ENCODE results near the gene SLC9A7. TPM values are rescaled to one million over a fixed set of nuclear protein-coding genes. Genes with fewer than 3 reads are reported as not detected.

Gene SLC9A7
- total RNA-seq, 1 donor from 2014 or later, result 1.9 TPM

DNA sequence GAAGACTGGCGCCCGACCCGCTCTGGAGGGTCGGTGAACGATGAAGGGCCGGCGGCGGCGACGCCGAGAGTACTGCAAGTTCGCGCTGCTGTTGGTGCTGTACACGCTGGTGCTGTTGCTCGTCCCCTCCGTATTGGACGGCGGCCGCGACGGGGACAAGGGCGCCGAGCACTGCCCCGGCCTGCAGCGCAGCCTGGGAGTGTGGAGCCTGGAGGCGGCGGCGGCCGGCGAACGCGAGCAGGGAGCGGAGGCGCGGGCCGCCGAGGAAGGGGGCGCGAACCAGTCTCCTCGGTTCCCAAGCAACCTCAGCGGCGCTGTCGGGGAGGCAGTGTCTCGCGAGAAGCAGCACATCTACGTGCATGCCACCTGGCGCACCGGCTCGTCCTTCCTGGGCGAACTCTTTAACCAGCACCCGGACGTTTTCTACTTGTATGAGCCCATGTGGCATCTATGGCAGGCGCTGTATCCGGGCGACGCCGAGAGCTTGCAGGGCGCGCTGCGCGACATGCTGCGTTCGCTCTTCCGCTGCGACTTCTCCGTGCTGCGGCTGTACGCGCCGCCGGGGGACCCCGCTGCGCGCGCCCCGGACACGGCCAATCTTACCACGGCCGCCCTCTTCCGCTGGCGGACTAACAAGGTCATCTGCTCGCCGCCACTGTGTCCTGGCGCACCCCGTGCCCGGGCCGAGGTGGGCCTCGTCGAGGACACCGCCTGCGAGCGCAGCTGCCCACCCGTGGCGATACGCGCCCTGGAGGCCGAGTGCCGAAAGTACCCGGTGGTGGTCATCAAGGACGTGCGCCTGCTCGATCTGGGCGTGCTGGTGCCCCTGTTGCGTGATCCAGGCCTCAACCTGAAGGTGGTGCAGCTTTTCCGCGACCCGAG is 184.8 kb downstream of the SLC9A7 start:
- peaks cover 32% of the 10 kb centered on the region for H3K4me1 ChIP-seq
- H3K27ac ChIP-seq (replicated peaks), result peak overlapping the region; percentile 93
- TF ChIP-seq, protein P1, sequence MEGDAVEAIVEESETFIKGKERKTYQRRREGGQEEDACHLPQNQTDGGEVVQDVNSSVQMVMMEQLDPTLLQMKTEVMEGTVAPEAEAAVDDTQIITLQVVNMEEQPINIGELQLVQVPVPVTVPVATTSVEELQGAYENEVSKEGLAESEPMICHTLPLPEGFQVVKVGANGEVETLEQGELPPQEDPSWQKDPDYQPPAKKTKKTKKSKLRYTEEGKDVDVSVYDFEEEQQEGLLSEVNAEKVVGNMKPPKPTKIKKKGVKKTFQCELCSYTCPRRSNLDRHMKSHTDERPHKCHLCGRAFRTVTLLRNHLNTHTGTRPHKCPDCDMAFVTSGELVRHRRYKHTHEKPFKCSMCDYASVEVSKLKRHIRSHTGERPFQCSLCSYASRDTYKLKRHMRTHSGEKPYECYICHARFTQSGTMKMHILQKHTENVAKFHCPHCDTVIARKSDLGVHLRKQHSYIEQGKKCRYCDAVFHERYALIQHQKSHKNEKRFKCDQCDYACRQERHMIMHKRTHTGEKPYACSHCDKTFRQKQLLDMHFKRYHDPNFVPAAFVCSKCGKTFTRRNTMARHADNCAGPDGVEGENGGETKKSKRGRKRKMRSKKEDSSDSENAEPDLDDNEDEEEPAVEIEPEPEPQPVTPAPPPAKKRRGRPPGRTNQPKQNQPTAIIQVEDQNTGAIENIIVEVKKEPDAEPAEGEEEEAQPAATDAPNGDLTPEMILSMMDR (IDR thresholded peaks at IDR 0.05; ENCODE audit: borderline replicate concordance), result no peak
- no peaks in the 10 kb centered on the region for H3K36me3 ChIP-seq
- intact Hi-C loops (cut with micrococcal nuclease), result loop anchor here (10.0 kb wide), 1 partner anchor 71 kb away; no protein-coding TSS in a partner anchor
- H3K4me3 ChIP-seq, result peak overlapping the region; percentile 82
- H3K9me3 ChIP-seq (replicated peaks), result no peaks in the 10 kb centered on the region
- no peaks in the 10 kb centered on the region for H3K27me3 ChIP-seq (ENCODE audit: low read depth)
- peak; percentile 44 for DNase-seq

- no peaks in the 10 kb centered on the region for H3K27me3 ChIP-seq (ENCODE audit: low read depth)
- H3K4me3 ChIP-seq, result peak within 1 kb of the TSS; percentile 82
- H3K36me3 ChIP-seq, result no peaks in the 10 kb centered on the region
- TF ChIP-seq, protein P1 (IDR thresholded peaks at IDR 0.05; ENCODE audit: borderline replicate concordance), result peak; percentile 41
- peak within 1 kb of the TSS; percentile 93 for H3K27ac ChIP-seq (replicated peaks)
- DNase-seq, result peak; percentile 81
- peaks cover 25% of the 10 kb centered on the region for H3K4me1 ChIP-seq
- H3K9me3 ChIP-seq (replicated peaks), result no peaks in the 10 kb centered on the region
- intact Hi-C loops (cut with micrococcal nuclease), result loop anchor here (10.0 kb wide), 1 partner anchor 71 kb away; no protein-coding TSS in a partner anchor
Measured at GRCh38 chrX:46573331-46573891, 185.5 kb downstream of the SLC9A7 start, which contains the start of gene CHST7. Gene CHST7, plus strand, starts transcription at chrX:46573765. Its CDS starts 167 bp downstream, at chrX:46573932.

DNA sequence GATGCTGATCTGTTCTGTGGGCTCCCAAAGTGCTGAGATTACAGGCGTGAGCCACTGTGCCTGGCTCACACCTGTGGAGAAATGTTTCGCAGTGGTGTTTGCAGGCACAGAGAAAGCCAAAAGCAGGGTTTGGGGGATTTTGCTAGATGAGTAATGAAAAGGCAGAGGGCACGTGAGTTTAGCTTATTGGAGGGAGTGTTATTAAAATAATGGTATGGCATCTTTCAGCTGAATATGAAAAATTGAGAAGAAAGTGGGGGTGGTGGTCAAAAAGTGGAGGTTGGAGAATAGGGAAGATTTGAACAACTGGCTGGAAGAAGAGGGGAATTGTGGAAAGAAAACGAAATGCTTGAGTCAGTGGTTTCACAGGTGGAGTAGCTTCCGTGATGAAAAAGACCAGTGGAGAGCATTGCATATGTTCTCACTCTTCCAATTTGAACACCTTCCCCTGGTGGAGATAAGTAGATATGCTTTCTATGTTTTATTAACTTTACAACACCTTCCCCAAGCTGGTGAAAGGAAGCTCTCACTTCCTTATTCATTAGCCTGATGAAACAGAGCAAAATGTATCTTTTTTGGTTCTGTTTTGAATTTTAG is 186.5 kb downstream of the SLC9A7 start:
- no peaks in the 10 kb centered on the region for H3K9me3 ChIP-seq (replicated peaks)
- no peak overlapping the region for H3K4me3 ChIP-seq
- H3K27me3 ChIP-seq (ENCODE audit: low read depth), result no peaks in the 10 kb centered on the region
- H3K4me1 ChIP-seq, result peaks cover 15% of the 10 kb centered on the region
- DNase-seq, result no peak
- H3K36me3 ChIP-seq, result no peaks in the 10 kb centered on the region
- intact Hi-C loops (cut with micrococcal nuclease), result loop anchor here (10.0 kb wide), 1 partner anchor 72 kb away; no protein-coding TSS in a partner anchor
- TF ChIP-seq, protein P1 (IDR thresholded peaks at IDR 0.05; ENCODE audit: borderline replicate concordance), result no peak
- H3K27ac ChIP-seq (replicated peaks), result peak overlapping the region; percentile 93

DNA sequence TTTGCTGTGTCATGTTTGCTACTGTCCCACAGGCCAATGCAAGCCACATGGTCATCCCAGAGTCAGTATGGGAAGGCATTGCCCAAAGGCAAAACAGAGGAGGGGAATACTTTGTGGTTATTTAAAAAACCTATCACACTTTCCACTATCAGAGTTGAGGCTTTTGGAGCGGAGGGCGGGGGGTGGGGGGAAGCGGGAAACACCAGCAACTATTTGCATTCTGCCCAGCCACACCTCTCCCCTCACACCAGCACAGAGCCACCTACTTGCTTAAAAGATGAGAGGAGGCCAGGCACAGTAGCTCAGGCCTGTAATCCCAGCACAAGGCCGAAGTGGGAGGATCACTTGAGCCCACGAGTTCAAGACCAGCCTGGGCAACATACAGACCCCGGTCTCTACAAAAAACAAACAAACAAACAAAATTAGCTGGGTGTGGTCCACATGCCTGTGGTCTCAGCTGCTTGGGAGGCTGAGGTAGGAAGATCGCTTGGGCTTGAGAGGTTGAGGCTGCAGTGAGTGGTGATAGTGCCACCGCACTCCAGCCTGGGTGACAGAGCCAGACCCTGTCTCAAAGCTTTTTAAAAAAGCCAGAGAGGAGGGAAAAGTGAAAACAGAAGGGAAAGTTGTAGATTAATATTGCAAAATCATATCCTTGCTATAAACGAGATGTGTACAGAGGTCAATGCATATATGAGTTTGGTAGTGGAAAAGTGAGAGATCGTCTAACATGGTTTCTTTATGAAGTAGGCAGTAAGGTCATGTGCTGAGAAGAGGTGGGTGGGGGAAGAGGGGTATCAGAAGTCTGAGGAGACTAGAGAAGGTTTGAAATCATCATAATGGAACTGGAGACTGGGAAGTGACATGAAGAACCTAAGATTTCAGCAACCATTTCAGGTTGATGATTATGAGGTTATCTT is 187.2 kb downstream of the SLC9A7 start:
- Histone ChIP-seq H3K9me3 (replicated peaks) (no peaks in the 10 kb centered on the region), H3K4me1 (peaks cover 8% of the 10 kb centered on the region), H3K4me3 (no peak overlapping the region), H3K27ac (replicated peaks) (no peak overlapping the region), H3K36me3 (no peaks in the 10 kb centered on the region), H3K27me3 (ENCODE audit: low read depth) (no peaks in the 10 kb centered on the region)
- intact Hi-C loops (cut with micrococcal nuclease), result loop anchor here (10.0 kb wide), 1 partner anchor 73 kb away; no protein-coding TSS in a partner anchor
- TF ChIP-seq, protein P1 (IDR thresholded peaks at IDR 0.05; ENCODE audit: borderline replicate concordance), result no peak
- no peak for DNase-seq
